Nephron progenitor cell (in vitro differentiated cells): Measurements from ENCODE around the gene PRCC.

ENCODE experiments used
- DNase-seq: peaks from one replicate; pipeline ENCODE4 v3.0.0; 2021
- H3K27ac Mint-ChIP-seq: 2 replicates; pipeline ENCODE4 v1.8.0; 2021; ENCODE audit warnings: mild to moderate bottlenecking, moderate library complexity, mixed read lengths
- H3K27me3 Mint-ChIP-seq: 2 replicates; pipeline ENCODE4 v1.8.0; 2021; ENCODE audit warnings: mild to moderate bottlenecking, low read depth, mixed read lengths; ENCODE audit not compliant: poor library complexity
- H3K36me3 Mint-ChIP-seq: 2 replicates; pipeline ENCODE4 v1.8.0; 2021; ENCODE audit warnings: low read depth, mixed read lengths
- H3K4me1 Mint-ChIP-seq: 2 replicates; pipeline ENCODE4 v1.8.0; 2021; ENCODE audit warnings: mixed read lengths
- H3K4me3 Mint-ChIP-seq: 2 replicates; pipeline ENCODE4 v1.8.0; 2021; ENCODE audit warnings: mild to moderate bottlenecking, moderate library complexity, mixed read lengths
- H3K9me3 Mint-ChIP-seq: 2 replicates; pipeline ENCODE4 v1.8.0; 2021; ENCODE audit warnings: mild to moderate bottlenecking, moderate library complexity, mixed read lengths
- CTCF ChIP-seq: fragments of 200-600 bp; sonication (generic); IDR thresholded peaks from 2 replicates; pipeline ENCODE4 v1.5.0; 2021; ENCODE audit warnings: antibody characterized with exemption

The PRCC gene

GRCh38 chr1:156848461-156849150 lies 81.3 kb downstream of the PRCC start:
- peak overlapping the region; percentile 52 for H3K4me3 Mint-ChIP-seq
- H3K4me1 Mint-ChIP-seq = peaks cover 47% of the 10 kb centered on the region
- H3K9me3 Mint-ChIP-seq = no peaks in the 10 kb centered on the region
- DNase-seq = peak; percentile 59
- TF ChIP-seq CTCF = no peak
- H3K27ac Mint-ChIP-seq = no peak overlapping the region
- H3K36me3 Mint-ChIP-seq = no peaks in the 10 kb centered on the region
- peaks cover 91% of the 10 kb centered on the region for H3K27me3 Mint-ChIP-seq

- Mint-ChIP-seq H3K27ac (no peak overlapping the region), H3K36me3 (no peaks in the 10 kb centered on the region), H3K9me3 (no peaks in the 10 kb centered on the region), H3K4me3 (peak overlapping the region; percentile 45), H3K4me1 (peaks cover 48% of the 10 kb centered on the region), H3K27me3 (peaks cover 91% of the 10 kb centered on the region)
- TF ChIP-seq CTCF = no peak
- DNase-seq = no peak
Measured at GRCh38 chr1:156849151-156849496, 81.8 kb downstream of the PRCC start.
